Epithelial cell of esophagus (primary cell): Measurements from ENCODE around the gene IFNAR1.

ENCODE experiments used
- DNase-seq: peaks from one replicate; pipeline ENCODE4 v3.0.0; 2010; ENCODE audit warnings: low read depth
- H3K4me3 ChIP-seq: 2 replicates; pipeline ENCODE4 v1.5.1; 2011; ENCODE audit warnings: mild to moderate bottlenecking, low read length, control low read depth
- TF ChIP-seq, protein P1 (sequence below): IDR thresholded peaks from 2 replicates; pipeline ENCODE4 v1.5.1; 2011; ENCODE audit warnings: low read depth, mild to moderate bottlenecking, low read length, control low read depth, inconsistent platforms; ENCODE audit not compliant: insufficient read depth; ENCODE audit errors: missing control alignments

The IFNAR1 gene

DNA sequence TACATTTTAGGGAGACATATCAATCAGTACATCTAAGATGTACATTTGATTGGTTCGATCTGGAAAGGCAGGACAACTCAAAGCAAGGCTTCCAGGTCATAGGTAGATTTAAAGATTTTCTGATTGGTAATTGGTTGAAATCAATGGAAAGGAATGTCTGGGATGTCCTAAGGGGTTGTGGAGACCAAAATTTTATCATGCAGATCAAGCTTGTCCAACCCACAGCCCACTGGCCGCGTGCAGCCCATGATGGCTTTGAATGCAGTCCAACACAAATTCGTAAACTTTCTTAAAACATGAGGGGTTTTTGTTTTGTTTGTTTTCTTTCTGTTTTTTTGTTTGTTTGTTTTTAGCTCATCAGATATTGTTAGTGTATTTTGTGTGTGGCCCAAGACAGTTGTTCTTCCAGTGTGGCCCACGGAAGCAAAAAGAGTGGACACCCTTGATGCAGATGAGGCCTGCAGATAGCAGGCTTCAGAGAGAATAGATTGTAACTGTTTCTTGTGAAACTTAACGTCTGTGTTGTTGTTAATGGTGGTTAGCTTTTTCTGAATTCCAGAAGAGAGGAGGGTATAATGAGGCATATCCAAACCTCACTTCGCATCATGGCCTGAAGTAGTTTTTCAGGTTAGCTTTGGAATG lies 3.1 kb downstream of the IFNAR1 start:
- no peak overlapping the region for H3K4me3 ChIP-seq
- no peak for DNase-seq
- TF ChIP-seq, protein P1, sequence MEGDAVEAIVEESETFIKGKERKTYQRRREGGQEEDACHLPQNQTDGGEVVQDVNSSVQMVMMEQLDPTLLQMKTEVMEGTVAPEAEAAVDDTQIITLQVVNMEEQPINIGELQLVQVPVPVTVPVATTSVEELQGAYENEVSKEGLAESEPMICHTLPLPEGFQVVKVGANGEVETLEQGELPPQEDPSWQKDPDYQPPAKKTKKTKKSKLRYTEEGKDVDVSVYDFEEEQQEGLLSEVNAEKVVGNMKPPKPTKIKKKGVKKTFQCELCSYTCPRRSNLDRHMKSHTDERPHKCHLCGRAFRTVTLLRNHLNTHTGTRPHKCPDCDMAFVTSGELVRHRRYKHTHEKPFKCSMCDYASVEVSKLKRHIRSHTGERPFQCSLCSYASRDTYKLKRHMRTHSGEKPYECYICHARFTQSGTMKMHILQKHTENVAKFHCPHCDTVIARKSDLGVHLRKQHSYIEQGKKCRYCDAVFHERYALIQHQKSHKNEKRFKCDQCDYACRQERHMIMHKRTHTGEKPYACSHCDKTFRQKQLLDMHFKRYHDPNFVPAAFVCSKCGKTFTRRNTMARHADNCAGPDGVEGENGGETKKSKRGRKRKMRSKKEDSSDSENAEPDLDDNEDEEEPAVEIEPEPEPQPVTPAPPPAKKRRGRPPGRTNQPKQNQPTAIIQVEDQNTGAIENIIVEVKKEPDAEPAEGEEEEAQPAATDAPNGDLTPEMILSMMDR = no peak

DNA sequence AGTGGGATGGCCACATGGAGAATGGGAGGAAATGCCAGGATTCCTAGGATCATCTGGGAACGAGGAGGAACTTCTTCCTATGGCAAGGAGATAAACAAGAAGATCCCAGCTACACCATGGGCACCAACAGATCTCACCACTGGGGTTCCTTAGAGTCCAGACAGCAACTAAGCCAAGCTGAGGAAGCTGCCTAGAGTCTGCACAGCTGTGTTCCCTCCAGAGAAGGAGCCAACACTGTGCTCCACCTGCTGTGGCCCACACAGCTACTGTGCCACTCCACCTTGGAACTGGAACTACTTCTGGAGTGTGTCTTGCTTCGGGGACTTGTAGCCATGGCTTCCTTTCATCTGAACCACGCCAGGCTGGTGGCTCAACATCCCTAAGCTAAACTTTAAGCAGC lies 6.0 kb downstream of the IFNAR1 start:
- TF ChIP-seq, protein P1 = no peak
- H3K4me3 ChIP-seq = no peak overlapping the region
- DNase-seq = no peak

DNA sequence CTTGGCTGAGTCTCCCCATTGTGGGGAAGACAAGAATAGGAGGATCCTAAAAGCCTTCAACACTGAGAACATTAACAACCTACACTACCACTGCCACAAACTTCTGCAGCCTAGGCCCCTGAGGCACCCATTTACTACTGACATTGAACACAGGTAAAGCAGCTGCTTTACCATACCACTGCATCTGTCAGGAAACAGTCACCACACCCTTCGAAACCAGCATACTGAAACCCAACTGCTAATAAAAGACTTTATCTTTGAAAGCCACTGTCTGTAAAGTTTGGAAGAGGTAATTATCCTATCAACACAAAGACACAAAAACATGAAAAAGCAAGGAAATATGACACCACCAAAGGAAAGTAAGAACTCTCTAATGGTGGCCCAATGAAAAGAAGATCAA lies 7.4 kb downstream of the IFNAR1 start:
- TF ChIP-seq, protein P1 = no peak
- DNase-seq = no peak
- H3K4me3 ChIP-seq = no peak overlapping the region

DNA sequence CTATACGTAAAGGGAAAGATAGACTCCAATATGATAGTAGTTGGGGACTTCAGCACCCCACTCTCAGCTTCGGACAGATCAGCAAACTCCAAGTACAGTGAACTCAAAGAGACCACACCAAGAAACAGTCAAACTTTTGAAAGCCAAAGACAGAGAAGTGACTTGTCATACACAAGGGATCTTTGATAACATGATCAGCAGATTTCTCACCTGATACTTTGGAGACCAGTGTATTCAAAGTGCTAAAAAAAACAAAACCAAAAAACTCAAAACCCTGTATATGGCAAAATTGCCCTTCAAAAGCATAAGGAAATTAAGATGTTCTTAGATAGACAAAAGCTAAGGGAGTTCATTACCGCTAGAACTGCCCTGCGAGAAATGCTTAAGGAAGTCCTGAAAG lies 9.4 kb downstream of the IFNAR1 start:
- no peak for DNase-seq
- TF ChIP-seq, protein P1 = no peak
- H3K4me3 ChIP-seq = no peak overlapping the region

DNA sequence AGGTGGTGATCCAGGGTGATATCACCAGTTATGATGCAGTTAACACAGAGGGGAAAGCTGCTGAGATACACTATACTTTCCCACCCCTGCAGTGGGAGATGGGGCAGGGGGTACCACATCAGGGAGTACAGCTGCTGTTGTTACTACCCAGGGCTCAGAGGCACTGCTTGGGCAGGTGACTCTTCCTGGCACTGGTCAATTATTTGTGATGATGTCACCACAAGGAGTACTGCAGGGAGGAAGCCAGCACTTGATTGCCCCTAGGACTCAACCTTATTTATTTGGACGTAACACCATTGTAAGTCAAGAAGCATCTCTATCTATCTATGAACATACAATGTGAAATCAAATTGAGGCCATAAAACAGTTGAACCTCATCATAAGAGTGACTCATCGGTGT lies 10.1 kb downstream of the IFNAR1 start:
- TF ChIP-seq, protein P1 = no peak
- no peak overlapping the region for H3K4me3 ChIP-seq
- DNase-seq = no peak

DNA sequence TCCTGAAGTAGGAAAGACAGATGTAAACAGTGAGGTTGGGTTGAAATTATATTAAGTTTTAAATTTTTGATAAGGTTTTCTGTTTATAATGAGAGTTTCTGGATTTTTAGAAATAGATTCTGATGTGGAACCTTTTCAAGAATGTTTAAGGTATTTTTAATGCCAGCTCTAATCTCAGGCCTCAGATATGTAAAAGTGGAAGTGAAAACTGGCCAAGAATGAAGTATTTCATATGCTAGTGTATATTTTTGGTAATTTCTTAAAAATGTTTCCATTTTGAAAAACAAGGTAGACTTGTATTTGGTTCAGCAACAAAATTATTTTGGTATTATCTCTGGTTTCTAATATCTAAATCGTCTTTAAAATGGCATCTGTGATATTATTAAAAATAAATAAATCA lies 14.4 kb downstream of the IFNAR1 start:
- DNase-seq = no peak
- TF ChIP-seq, protein P1 = no peak

DNA sequence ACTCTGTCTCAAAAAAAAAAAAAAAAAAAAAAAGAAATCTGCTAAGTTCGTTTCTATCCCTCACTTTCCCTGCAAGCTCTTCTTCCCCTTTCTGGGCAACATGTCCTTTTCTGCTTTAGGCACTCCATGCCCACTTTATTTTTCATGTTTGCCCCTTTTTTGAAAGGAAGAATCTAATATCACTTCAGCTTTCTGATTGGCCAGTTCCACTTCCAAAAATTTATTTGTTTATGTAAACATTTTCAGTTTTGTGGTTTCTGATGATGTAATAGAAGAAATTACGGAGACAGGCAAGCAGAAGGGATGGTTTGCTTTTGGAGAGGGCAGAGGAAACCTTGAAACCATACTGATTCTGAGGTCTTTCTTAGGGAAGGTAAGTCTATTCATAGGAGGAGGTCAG lies 15.1 kb downstream of the IFNAR1 start:
- no peak overlapping the region for H3K4me3 ChIP-seq
- TF ChIP-seq, protein P1 = no peak
- DNase-seq = no peak

More for the DNA sequence above, 14.4 kb downstream of the IFNAR1 start:
- no peak overlapping the region for H3K4me3 ChIP-seq
